Neural progenitor cell (in vitro differentiated cells): Measurements from ENCODE around the gene ARVCF.

ENCODE experiments used
- CTCF ChIP-seq: fragments of 200-600 bp; sonication (generic); IDR thresholded peaks from 2 replicates; pipeline ENCODE4 v1.5.1; 2017; ENCODE audit warnings: antibody characterized with exemption, mild to moderate bottlenecking
- EZH2 ChIP-seq: fragments of 200-600 bp; sonication (generic); IDR thresholded peaks from 2 replicates; pipeline ENCODE4 v1.6.1; 2017; ENCODE audit warnings: antibody characterized with exemption, mild to moderate bottlenecking, moderate library complexity

- TF ChIP-seq CTCF (no peak), EZH2 (no peak)
Observed at GRCh38 chr22:20027966-20028854, 11.6 kb upstream of the ARVCF start.
